ENCODE measurements around the gene ROMO1.

Gene ROMO1

DNA sequence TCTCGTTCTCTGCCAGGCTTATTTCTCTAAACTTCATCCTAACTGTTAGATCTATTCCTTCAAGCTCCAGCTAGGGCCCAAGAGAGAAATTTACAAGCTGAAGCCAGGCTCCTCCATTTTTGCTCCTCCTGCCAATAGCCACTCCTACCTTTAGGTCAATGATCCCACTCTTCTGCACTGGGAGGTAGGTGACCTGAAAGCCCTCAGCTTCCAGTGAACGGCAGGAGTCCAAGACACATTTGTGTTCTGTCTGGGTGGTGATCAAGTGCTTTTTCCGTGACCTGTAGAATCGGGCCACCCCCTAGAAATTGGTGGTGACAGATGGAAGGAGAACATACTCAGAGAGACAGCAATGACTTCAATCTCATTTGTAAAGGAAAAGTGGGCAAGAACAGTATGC, 8.9 kb upstream of the ROMO1 start:
- no peak for DNase-seq (ENCODE audit: extremely low spot score)
- CTCF ChIA-PET, result no interaction called here
- POLR2A ChIA-PET, result no interaction called here
- TF ChIP-seq ZNF384 (IDR thresholded peaks at IDR 0.05), result no peak
- no peak for TF ChIP-seq TARDBP (IDR thresholded peaks at IDR 0.05)
- no peak for TF ChIP-seq FOXK2 (IDR thresholded peaks at IDR 0.05)
- no peak for TF ChIP-seq SUZ12 (IDR thresholded peaks at IDR 0.05)
- TF ChIP-seq NFRKB (IDR thresholded peaks at IDR 0.05), result no peak
- no peak for TF ChIP-seq HDGF (IDR thresholded peaks at IDR 0.05; ENCODE audit: borderline replicate concordance)
- TF ChIP-seq ELF4 (IDR thresholded peaks at IDR 0.05), result no peak
- TF ChIP-seq BHLHE40 (IDR thresholded peaks at IDR 0.05; ENCODE audit: borderline replicate concordance), result no peak
- TF ChIP-seq, protein P1, sequence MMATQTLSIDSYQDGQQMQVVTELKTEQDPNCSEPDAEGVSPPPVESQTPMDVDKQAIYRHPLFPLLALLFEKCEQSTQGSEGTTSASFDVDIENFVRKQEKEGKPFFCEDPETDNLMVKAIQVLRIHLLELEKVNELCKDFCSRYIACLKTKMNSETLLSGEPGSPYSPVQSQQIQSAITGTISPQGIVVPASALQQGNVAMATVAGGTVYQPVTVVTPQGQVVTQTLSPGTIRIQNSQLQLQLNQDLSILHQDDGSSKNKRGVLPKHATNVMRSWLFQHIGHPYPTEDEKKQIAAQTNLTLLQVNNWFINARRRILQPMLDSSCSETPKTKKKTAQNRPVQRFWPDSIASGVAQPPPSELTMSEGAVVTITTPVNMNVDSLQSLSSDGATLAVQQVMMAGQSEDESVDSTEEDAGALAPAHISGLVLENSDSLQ (IDR thresholded peaks at IDR 0.05), result no peak
- no peak for TF ChIP-seq SP1 (IDR thresholded peaks at IDR 0.05)
- no peak for TF ChIP-seq L3MBTL2 (conservative IDR thresholded peaks at IDR 0.05)
- no peak for TF ChIP-seq ARNT (IDR thresholded peaks at IDR 0.05)
- TF ChIP-seq CTBP1 (IDR thresholded peaks at IDR 0.05; ENCODE audit: borderline replicate concordance), result no peak

DNA sequence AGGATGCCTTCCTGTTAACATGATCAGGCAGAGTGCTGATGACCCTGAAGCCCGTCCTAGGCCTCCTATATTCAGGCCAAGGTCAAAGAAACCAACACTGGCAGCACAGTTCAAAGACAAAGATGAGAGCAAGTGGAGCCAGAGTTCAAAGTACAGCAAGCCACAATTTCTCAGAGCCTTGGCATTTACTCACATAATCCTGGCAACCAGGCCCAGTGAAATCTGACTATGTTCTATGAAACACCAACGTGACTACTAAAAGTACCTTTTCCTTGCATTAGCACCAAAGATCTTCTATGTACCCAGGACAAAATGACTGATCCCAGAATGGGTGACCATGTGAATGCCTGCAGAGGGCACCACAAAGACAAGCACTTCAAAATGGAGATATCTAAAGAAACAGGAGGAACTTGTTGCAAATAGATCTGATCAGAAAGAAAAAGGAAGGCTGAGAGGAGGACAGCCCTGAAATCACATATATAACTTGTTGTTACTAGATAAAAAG, 3.9 kb upstream of the ROMO1 start:
- no peak for DNase-seq (ENCODE audit: extremely low spot score)
- POLR2A ChIA-PET, result no interaction called here
- no peak for TF ChIP-seq NFRKB (IDR thresholded peaks at IDR 0.05)
- no peak for TF ChIP-seq TARDBP (IDR thresholded peaks at IDR 0.05)
- no peak for TF ChIP-seq CTBP1 (IDR thresholded peaks at IDR 0.05; ENCODE audit: borderline replicate concordance)
- no peak for TF ChIP-seq ARNT (IDR thresholded peaks at IDR 0.05)
- TF ChIP-seq, protein P1 (IDR thresholded peaks at IDR 0.05), result no peak
- TF ChIP-seq SUZ12 (IDR thresholded peaks at IDR 0.05), result no peak
- no peak for TF ChIP-seq FOXA1 (IDR thresholded peaks at IDR 0.05)
- no peak for TF ChIP-seq BHLHE40 (IDR thresholded peaks at IDR 0.05; ENCODE audit: borderline replicate concordance)
- no peak for TF ChIP-seq ELF4 (IDR thresholded peaks at IDR 0.05)
- CTCF ChIA-PET, result no interaction called here

DNA sequence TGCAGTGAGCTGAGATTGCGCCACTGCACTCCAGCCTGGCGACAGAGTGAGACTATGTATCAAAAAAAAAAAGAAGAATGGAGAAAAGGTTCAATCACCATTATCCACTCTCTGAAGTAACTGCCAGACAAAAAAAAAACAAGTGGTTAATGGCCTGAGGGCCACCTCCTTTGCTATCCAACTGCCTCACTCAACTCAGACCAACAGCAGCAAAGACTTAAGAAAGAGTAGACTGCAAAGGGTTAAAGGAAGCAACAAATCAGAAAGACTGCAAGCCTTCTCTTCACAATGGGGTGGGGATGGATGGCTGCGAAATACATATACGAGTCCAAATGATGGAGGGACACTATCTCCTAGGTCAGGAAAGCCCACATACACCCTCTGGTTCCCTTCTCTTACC, 3.2 kb upstream of the ROMO1 start:
- TF ChIP-seq TARDBP (IDR thresholded peaks at IDR 0.05) (no peak), FOXA1 (IDR thresholded peaks at IDR 0.05) (no peak), NFRKB (IDR thresholded peaks at IDR 0.05) (no peak)
- CTCF ChIA-PET, result no interaction called here
- POLR2A ChIA-PET, result no interaction called here
- no peak for DNase-seq (ENCODE audit: extremely low spot score)

DNA sequence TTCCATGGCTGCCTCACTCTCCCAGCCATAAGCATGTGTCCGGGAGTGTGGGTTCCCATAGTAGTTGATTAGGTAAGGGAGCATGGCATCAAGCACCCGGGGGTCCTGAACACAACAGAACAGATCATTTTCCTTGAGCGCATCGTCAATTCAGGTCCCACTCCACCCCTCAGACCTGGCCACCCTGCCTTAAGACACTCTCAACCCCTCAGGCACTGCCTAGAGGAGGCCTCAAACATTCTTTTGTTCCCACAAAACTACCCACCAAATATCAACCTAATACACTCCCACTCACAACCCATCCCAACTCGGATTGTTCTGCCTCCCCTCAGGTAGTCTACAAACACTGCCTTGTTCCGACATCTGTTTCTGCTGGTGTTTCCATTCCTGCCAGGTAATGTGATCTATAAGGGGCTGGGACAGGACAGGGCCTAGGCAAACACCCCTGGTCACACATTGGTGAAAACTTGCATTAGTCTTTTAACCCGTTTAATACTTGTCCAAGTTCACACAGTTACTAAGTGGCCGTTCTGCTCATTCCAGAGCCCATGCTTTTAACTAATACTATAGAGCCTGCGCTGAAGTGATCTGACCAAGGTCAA, 1.4 kb upstream of the ROMO1 start:
- TF ChIP-seq SP1 (IDR thresholded peaks at IDR 0.05) (no peak), HDGF (IDR thresholded peaks at IDR 0.05; ENCODE audit: borderline replicate concordance) (no peak), CTBP1 (IDR thresholded peaks at IDR 0.05; ENCODE audit: borderline replicate concordance) (no peak), FOXM1 (IDR thresholded peaks at IDR 0.05; ENCODE audit: borderline replicate concordance) (no peak)
- CTCF ChIA-PET, result no interaction called here
- DNase-seq (ENCODE audit: extremely low spot score), result no peak
- POLR2A ChIA-PET, result no interaction called here

DNA sequence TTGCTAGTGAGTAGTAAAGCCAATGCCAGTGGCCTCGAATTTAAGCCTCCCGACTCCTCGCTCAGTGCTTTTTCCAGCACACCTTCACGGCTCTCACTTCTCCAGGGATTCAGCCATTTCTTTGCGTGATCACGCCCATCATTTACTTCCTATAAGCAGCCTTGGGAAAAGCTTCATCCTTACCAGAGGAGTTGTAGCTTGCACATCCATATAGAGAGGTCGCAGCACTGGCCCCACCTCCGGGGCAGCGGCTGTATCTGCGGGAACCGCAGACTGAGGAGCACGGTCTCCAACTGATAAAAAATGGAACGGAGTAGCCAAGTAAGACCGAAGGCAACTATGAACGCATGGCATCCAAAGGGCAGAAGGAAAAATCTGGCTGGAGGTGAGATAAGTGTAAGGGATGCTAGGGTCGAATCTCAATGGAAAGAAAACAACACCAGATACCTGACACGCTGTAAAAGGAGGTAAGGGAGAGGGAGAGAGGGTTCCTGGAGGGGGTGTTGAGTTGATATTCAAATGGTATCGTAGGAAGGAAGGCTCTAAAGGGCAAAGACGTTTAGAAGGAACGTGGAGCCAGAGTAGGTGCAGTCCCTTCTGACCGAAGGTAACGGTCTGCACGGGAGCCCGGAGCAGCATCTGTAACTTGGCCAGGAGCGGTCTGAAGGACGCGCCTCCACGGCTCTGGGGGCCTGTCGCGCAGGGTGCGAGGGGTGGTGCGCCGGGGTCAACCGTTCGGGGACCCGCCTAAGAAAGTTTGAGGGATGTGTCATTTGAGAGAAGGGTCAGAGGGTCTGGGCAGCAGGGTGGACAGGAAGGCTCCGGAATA, 693 bp upstream of the ROMO1 start:
- DNase-seq (ENCODE audit: extremely low spot score), result no peak
- CTCF ChIA-PET, result no interaction called here

DNA sequence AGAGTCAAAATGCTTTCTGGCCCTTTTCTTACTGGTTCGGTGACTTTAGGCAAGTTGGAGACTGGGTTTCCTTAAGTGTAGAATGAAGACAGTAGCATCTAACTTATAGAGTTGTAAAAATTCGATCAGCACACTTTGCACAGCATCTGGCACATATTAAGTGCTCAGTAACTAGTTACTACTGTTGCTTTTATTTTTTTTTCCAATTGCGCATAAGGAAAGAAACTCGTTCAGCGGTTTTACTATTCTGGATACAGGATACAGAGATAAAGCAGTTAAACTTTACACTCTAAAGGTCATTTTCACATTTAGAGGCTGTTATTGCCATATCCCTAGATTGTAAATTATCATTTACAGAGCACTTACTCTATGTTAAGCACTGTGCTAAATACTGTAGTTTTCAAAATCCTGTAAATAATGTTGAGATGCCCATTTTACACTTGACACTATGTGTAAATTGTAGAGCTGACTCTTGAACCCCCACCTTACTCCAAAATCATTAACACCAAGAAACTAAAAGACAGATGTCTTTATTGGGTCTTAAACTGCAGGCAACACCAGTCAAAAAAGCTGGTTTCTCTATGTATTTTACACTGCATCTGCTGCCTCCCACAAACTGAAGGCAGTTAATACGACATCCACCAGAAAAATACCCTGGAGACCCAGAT, 886 bp downstream of the ROMO1 start:
- CTCF ChIA-PET, result interaction anchor here (0.6 to 1.5 kb wide), 4 partner anchors 11 to 183 kb away, joined by 3 to 4 read pairs (median 3); no protein-coding TSS in a partner anchor
- POLR2A ChIA-PET, result interaction anchor here (1.0 to 2.0 kb wide), 4 partner anchors 16 to 42 kb away, joined by 3 to 11 read pairs (median 6); partner anchors contain the start of gene RBM39
- no peak for DNase-seq (ENCODE audit: extremely low spot score)
- TF ChIP-seq SP1 (IDR thresholded peaks at IDR 0.05), result no peak
- no peak for TF ChIP-seq NFRKB (IDR thresholded peaks at IDR 0.05)
- no peak for TF ChIP-seq FOXK2 (IDR thresholded peaks at IDR 0.05)
- no peak for TF ChIP-seq TARDBP (IDR thresholded peaks at IDR 0.05)
- TF ChIP-seq ARNT (IDR thresholded peaks at IDR 0.05), result no peak
- TF ChIP-seq L3MBTL2 (conservative IDR thresholded peaks at IDR 0.05), result no peak
- TF ChIP-seq ZNF384 (IDR thresholded peaks at IDR 0.05), result no peak
- no peak for TF ChIP-seq ELF4 (IDR thresholded peaks at IDR 0.05)
- no peak for TF ChIP-seq BHLHE40 (IDR thresholded peaks at IDR 0.05; ENCODE audit: borderline replicate concordance)
- TF ChIP-seq, protein P1 (IDR thresholded peaks at IDR 0.05), result no peak
- TF ChIP-seq CTBP1 (IDR thresholded peaks at IDR 0.05; ENCODE audit: borderline replicate concordance), result no peak
- no peak for TF ChIP-seq SUZ12 (IDR thresholded peaks at IDR 0.05)
- no peak for TF ChIP-seq LEF1 (IDR thresholded peaks at IDR 0.05; ENCODE audit: borderline replicate concordance)
- no peak for TF ChIP-seq FOXA1 (IDR thresholded peaks at IDR 0.05)
- TF ChIP-seq FOXM1 (IDR thresholded peaks at IDR 0.05; ENCODE audit: borderline replicate concordance), result no peak
- TF ChIP-seq HDGF (IDR thresholded peaks at IDR 0.05; ENCODE audit: borderline replicate concordance), result no peak

More for the DNA sequence above, 693 bp upstream of the ROMO1 start:
- no peak for TF ChIP-seq SP1 (IDR thresholded peaks at IDR 0.05)
- TF ChIP-seq ARNT (IDR thresholded peaks at IDR 0.05), result no peak
- TF ChIP-seq CTBP1 (IDR thresholded peaks at IDR 0.05; ENCODE audit: borderline replicate concordance), result no peak
- no peak for TF ChIP-seq BHLHE40 (IDR thresholded peaks at IDR 0.05; ENCODE audit: borderline replicate concordance)
- TF ChIP-seq ZNF384 (IDR thresholded peaks at IDR 0.05), result no peak
- TF ChIP-seq L3MBTL2 (conservative IDR thresholded peaks at IDR 0.05), result no peak
- TF ChIP-seq, protein P1 (IDR thresholded peaks at IDR 0.05), result no peak
- POLR2A ChIA-PET, result interaction anchor here (0.8 to 2.0 kb wide), 5 partner anchors 10 to 125 kb away, joined by 3 to 8 read pairs (median 3); no protein-coding TSS in a partner anchor
